C4-2B (cell line): ENCODE results near the gene ZNF211.

Experiments
- H3K27ac ChIP-seq: fragments of 450-650 bp; 2 replicates; pipeline ENCODE4 v1.5.1; 2017
- ZFX ChIP-seq: fragments of 450-650 bp; IDR thresholded peaks from 2 replicates; pipeline ENCODE4 v1.6.1; 2017
- TF ChIP-seq, protein P1 (sequence below): fragments of 450-650 bp; conservative IDR thresholded peaks from 2 replicates; pipeline ENCODE4 v1.5.1; 2017; ENCODE audit warnings: mild to moderate bottlenecking

Gene ZNF211

DNA sequence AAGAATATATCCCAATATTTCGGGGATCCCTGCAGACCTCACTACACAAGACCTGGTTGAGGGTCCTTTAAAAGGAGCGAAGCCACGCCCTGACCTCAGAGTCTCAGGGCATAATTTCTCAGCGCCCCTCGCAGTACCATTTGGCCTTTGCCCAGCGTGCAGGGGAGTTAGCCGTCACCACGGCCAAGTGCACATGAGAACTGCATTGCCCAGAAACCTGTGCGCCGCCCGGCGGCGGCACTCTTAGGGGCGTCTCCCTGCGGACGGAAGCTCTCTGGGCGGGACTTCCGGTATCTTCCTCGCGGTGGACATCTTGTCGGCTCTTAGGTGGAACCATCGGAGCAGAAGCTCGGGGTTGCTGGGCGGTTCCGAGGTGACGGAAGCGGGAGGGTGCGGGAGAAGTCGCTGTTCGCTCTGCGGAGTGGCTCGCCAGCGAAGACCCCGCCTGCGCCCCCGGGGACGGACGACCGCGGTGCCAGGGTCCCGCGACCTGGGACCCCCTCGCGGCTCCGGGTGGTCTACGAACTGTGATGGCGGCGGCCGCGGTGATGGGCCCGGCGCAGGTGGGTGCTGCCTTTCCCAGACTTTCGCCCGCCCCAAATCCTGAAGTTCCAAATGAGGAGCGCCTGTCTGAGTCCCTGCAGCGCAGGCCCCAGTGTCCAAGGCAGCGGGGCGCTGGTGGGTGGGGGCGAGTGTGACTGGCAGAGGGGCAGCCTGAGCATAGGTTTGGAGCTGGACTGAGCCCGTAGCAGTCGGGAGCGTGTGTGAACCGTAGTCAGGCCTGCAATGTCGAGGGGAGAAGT, 18.8 kb upstream of the ZNF211 start, which contains the start of gene ZNF134:
Gene ZNF134 (plus strand): TSS at position 302 of the 803 bp plus-strand sequence. CDS start 5,227 bp downstream, outside the sequence.
- TF ChIP-seq, protein P1, sequence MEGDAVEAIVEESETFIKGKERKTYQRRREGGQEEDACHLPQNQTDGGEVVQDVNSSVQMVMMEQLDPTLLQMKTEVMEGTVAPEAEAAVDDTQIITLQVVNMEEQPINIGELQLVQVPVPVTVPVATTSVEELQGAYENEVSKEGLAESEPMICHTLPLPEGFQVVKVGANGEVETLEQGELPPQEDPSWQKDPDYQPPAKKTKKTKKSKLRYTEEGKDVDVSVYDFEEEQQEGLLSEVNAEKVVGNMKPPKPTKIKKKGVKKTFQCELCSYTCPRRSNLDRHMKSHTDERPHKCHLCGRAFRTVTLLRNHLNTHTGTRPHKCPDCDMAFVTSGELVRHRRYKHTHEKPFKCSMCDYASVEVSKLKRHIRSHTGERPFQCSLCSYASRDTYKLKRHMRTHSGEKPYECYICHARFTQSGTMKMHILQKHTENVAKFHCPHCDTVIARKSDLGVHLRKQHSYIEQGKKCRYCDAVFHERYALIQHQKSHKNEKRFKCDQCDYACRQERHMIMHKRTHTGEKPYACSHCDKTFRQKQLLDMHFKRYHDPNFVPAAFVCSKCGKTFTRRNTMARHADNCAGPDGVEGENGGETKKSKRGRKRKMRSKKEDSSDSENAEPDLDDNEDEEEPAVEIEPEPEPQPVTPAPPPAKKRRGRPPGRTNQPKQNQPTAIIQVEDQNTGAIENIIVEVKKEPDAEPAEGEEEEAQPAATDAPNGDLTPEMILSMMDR, result no peak
- peak; percentile 48; the same call in 1 of the 2 replicates for TF ChIP-seq ZFX
- H3K27ac ChIP-seq, result peak within 1 kb of the TSS; percentile 73

DNA sequence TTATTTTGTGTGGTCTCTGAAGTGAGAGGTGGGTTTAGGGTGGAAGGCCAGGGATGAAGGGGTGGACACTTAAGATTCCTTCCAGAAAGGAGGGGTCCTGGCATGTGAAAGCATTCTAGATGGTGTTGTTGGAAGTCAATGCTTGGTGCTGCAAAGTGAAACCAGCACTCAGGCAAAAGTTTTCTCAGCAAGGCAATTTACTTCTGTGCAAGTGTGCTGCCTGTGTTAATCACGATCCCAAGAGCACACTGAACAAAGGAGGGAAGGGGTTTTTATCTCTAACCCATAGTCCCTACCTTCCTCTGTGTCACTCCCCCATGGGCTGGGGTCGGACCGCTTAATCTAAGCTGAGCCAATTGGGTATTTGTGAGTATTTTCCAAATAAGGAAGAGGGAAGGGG, 17.6 kb upstream of the ZNF211 start:
- H3K27ac ChIP-seq, result no peak overlapping the region
- TF ChIP-seq, protein P1, result no peak
- no peak for TF ChIP-seq ZFX

DNA sequence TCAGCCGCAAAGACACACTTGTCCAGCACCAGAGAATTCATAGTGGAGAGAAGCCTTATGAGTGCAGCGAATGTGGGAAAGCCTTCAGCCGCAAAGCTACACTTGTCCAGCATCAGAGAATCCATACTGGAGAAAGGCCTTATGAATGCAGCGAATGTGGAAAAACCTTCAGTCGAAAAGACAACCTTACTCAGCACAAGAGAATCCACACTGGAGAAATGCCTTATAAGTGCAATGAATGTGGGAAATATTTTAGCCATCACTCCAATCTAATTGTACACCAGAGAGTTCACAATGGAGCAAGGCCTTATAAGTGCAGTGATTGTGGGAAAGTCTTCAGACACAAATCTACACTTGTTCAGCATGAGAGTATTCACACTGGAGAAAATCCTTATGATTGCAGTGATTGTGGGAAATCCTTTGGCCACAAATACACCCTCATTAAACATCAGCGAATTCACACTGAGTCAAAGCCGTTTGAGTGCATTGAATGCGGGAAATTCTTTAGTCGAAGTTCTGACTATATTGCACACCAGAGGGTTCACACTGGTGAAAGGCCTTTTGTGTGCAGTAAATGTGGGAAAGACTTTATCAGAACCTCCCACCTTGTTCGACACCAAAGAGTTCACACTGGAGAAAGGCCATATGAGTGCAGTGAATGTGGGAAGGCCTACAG, 12.2 kb upstream of the ZNF211 start:
- H3K27ac ChIP-seq, result no peak overlapping the region
- TF ChIP-seq, protein P1, result no peak
- TF ChIP-seq ZFX, result no peak

DNA sequence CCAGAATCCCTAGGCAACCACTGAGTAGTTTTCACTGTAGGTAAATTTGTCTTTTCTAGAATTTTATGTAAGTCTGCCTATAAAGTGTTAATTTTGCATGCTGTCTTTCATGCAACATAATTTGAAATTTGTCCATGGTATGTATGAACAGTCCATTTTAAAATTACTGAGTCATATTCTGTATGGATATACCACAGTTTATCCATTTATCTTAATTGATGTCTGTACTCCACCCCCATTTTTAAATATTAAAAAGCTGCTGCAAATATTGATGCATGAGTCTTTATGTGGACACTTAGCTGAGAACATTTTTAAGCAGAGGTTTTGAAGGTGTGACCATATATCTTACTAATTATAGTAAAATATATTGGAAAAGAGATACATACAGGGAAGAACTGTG, 9.9 kb upstream of the ZNF211 start:
- H3K27ac ChIP-seq, result no peak overlapping the region
- no peak for TF ChIP-seq ZFX
- TF ChIP-seq, protein P1, result no peak

DNA sequence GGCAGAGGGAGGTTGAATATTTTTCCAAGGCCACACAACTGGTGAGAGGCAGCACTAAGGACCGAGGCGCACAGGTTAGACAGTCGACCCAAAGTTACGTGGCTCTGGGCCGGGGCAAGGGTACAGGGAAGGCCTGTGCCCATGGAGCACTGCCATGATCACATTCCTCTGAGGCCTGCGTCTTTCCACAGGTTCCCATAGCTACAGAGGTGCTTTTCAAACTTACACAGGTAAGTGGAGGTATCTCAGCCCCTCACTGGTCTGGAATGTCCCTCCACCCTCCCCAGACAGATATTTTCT, 814 bp downstream of the ZNF211 start:
- TF ChIP-seq, protein P1, result no peak
- no peak for TF ChIP-seq ZFX
- peak overlapping the region; percentile 63 for H3K27ac ChIP-seq

DNA sequence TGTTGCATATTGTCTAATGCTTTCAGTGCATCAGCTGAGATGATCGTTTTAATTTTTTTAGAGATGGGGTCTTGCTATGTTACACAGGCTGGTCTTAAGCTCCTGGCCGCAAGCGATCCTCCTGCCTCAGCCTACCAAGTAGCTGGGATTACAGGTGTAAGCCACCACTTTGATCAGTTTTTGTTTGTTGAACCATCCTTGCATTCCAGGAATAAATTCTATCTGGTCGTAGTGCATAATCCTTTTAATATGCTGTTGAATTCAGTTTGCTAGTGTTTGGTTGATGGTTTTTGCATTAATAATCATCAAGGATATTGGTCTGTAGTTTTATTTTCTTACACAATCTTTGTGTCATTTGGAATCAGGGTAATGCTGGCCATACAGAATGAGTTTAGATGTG, 4.4 kb downstream of the ZNF211 start:
- TF ChIP-seq, protein P1, result no peak
- no peak for TF ChIP-seq ZFX
- H3K27ac ChIP-seq, result no peak overlapping the region

DNA sequence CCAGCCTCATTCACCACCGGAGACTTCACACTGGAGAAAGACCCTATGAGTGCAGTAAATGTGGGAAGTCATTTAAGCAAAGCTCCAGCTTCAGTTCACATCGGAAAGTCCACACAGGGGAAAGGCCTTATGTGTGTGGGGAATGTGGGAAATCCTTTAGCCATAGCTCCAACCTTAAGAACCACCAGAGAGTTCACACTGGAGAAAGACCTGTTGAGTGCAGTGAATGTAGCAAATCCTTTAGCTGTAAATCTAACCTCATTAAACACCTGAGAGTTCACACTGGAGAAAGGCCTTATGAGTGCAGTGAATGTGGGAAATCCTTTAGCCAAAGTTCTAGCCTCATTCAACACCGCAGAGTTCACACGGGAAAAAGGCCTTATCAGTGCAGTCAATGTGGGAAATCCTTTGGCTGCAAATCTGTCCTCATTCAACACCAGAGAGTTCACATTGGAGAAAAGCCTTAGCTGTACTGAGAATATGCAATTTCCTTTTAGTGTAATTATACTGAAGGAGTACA, 8.8 kb downstream of the ZNF211 start:
- H3K27ac ChIP-seq, result no peak overlapping the region

More for the DNA sequence above, 8.8 kb downstream of the ZNF211 start:
- no peak for TF ChIP-seq ZFX
- TF ChIP-seq, protein P1, result no peak
